GM18858 (cell line): Measurements from ENCODE around the gene DSG1.
A peak's percentile ranks its signal among the peaks of the same experiment; 100 is the strongest.
"Not testable (repeated sequence)": the region's sequence is repeated elsewhere in the genome, so short reads cannot be mapped to it uniquely, and the experiment has no call there.

ENCODE experiments used
- ATAC-seq: cut with Tn5 transposase; IDR thresholded peaks from one replicate; pipeline ENCODE4 v1.9.1; 2021; ENCODE audit not compliant: unreplicated experiment

The DSG1 gene

GRCh38 chr18:31343454-31343853 lies 25.5 kb downstream of the DSG1 start:
- ATAC-seq: no peak

- not testable (repeated sequence) for ATAC-seq
These were observed 35.4 kb downstream of the DSG1 start for GRCh38 chr18:31353336-31353735.

- no peak for ATAC-seq
These were observed 37.0 kb downstream of the DSG1 start for GRCh38 chr18:31354990-31355389.

GRCh38 chr18:31356025-31356424 lies 38.1 kb downstream of the DSG1 start:
- ATAC-seq: peak; percentile 58

- ATAC-seq: no peak
These were observed 46.2 kb downstream of the DSG1 start for GRCh38 chr18:31364190-31364589.

- no peak for ATAC-seq
These were observed 51.5 kb downstream of the DSG1 start for GRCh38 chr18:31369478-31369877.

- ATAC-seq: no peak
These were observed 54.0 kb downstream of the DSG1 start for GRCh38 chr18:31371989-31372388.

- ATAC-seq: no peak
These were observed 55.7 kb downstream of the DSG1 start for GRCh38 chr18:31373641-31374040.

- ATAC-seq: no peak
These were observed 58.5 kb downstream of the DSG1 start, which contains the start of gene DSG4 for GRCh38 chr18:31376477-31376876. DSG4 (plus strand) TSS chr18:31376777; CDS start chr18:31376912, 135 bp downstream.

- no peak for ATAC-seq
These were observed 63.0 kb downstream of the DSG1 start for GRCh38 chr18:31380912-31381311.

- no peak for ATAC-seq
These were observed 64.1 kb downstream of the DSG1 start for GRCh38 chr18:31382107-31382506.

GRCh38 chr18:31386741-31387140 lies 68.8 kb downstream of the DSG1 start:
- ATAC-seq: no peak

- ATAC-seq: no peak
These were observed 75.3 kb downstream of the DSG1 start for GRCh38 chr18:31393286-31393685.

GRCh38 chr18:31396796-31397612 lies 79.0 kb downstream of the DSG1 start:
- ATAC-seq: no peak

- no peak for ATAC-seq
These were observed 80.2 kb downstream of the DSG1 start for GRCh38 chr18:31398191-31398590.

GRCh38 chr18:31399306-31400032 lies 81.5 kb downstream of the DSG1 start:
- no peak for ATAC-seq

- ATAC-seq: no peak
These were observed 83.4 kb downstream of the DSG1 start for GRCh38 chr18:31401156-31402025.

- no peak for ATAC-seq
These were observed 84.0 kb downstream of the DSG1 start for GRCh38 chr18:31402026-31402373.

- ATAC-seq: no peak
These were observed 85.4 kb downstream of the DSG1 start for GRCh38 chr18:31403409-31403808.
